AG09319 (cell line): ENCODE results near the gene CDC14A.

Experiments used
- DNase-seq: peaks from one replicate; pipeline ENCODE4 v3.0.0-alpha.2; 2010; ENCODE audit warnings: low read depth; ENCODE audit errors: extremely low read depth
- CTCF ChIP-seq: IDR thresholded peaks from 2 replicates; pipeline ENCODE4 v1.5.1; 2011; ENCODE audit warnings: low read depth, mild to moderate bottlenecking, inconsistent platforms, low read length, moderate library complexity

CDC14A gene

DNA sequence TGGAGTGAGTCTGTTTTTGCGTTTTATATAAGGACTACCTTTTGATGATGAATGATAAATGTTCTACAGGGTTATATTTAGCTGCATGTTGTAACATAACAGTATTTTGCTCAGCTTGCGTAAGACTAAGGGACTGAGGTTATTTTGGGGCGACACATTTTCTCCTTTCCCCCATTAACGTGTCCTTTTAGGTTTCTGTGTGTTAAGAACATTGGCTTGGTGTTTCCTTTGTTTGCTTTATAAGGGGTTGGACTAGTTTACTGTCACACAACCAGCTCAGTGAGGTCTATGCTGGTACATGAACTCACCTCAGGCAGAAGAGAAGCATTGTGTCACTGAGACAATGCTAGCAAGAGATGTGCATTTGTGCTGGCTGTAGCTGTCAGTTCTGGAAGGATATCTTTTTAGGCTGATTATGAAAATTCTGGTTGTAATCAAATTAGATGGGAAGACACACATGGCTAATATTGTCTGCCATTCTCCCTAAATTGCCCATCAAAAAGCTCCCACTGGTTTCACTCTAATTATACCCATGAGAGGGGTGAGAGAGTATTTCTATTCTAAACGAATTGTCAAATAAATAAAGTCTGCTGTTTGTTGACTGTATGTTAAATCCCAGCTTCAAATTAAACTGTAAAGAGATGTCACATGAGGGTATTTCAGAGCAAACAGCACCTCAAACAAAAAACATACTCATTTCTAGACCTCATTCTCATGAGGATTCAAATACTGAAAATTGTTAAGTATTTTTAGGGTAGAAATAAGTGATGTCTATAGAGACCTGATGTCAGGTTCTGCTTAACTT, 62.6 kb downstream of the CDC14A start:
- DNase-seq = no peak
- no peak for TF ChIP-seq CTCF

DNA sequence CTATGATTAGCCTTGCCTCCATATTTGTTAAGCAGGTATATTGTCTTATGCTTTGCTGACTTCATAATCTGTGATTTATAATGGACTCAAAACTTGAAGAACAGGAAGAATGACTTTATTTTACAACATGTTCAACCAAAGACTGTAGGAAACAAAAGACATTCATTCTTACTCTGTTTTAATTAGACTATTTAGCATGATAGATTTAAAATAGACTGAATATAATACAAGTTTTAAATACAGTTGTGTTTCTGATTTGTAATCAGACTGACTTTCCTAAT, 63.1 kb downstream of the CDC14A start:
- DNase-seq = no peak
- no peak for TF ChIP-seq CTCF

DNA sequence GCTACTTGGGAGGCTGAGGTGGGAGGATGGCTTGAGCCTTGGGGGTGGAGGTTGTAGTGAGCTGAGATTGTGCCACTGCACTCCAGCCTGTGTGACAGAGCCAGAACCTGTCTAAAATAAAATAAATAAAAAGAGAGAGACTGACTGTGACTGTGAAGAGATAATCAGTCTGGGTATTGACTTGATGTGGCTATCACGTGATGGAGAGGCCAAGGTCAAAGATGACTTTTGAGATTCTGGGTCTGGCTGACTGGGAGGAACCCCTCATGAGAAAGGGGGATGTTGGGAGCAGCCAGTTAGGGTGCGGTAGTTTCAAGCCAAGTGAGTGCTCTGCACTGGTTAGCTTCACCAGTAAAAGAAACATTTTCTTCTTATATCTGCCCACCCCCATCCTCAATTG, 66.8 kb downstream of the CDC14A start:
- no peak for DNase-seq
- no peak for TF ChIP-seq CTCF

GRCh38 chr1:100422065-100422464, 69.8 kb downstream of the CDC14A start:
- TF ChIP-seq CTCF = no peak
- no peak for DNase-seq

DNA sequence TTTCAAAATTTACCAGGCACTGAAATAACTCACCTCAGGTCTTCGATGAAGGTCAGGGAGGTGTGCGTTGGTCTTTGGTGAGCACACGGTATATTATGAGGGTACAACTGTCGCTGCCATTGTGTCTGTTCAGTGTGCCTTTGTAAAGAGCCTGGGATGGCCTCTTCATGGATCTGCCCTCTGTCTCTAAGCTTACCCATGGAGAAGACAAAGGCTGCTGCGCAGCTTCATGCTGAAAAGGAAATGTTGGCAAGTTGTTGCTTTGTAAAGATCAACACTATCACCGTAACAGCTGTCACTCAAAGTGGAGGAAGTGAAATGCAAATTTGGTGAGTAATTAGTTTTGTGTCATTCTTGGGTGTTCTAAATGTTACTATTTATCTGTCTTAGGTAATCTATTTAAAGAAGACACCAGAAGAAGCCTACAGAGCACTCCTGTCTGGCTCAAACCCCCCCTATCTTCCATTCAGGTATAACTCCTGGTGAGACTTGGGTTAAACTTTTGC, 71.6 kb downstream of the CDC14A start:
- no peak for DNase-seq

GRCh38 chr1:100428160-100428559, 75.9 kb downstream of the CDC14A start:
- TF ChIP-seq CTCF = no peak
- DNase-seq = no peak

More for the DNA sequence above, 71.6 kb downstream of the CDC14A start:
- TF ChIP-seq CTCF = no peak

DNA sequence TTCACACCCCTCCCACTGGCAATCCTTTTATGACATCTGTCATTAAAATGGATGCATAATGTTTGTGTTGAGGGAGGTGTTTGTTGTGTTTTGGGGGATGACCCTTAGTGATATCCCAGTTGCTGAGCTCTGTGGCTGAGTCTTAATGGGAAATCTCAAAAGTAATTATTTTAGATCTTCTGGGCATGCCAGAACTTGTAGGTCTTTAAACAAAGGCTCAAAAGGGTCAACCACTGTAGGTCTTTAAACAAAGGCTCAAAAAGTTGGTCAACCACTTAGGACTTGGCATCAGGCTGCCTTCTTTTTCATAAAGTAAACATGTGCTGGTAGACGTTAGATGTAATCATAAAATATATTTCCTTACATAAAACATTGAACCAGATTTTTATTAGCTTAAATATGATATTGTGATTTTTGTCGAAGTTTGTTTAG, 78.0 kb downstream of the CDC14A start:
- TF ChIP-seq CTCF = no peak

More for the DNA sequence above, 78.0 kb downstream of the CDC14A start:
- DNase-seq = no peak
